K562 (cell line): ENCODE data around the gene IMP4. TPM values are rescaled to one million over a fixed set of nuclear protein-coding genes. Genes with fewer than 3 reads are reported as not detected.

Experiments used
- ATAC-seq: fragments of 200-7000 bp; cut with Tn5 transposase; 3 replicates; pipeline ENCODE4 v1.9.1; 2020; ENCODE audit warnings: moderate library complexity
- BruUV-seq: library from RNA; stranded (reverse); fragments of 400-500 nt; replicated peaks from 2 replicates; lab custom pipeline; 2021; lab: Mats Ljungman, UMichigan
- CTCF ChIA-PET: fragments of 300-600 bp; formaldehyde crosslinking; extraction: SDS; loops from one replicate; lab custom pipeline; 2021; ENCODE audit warnings: low intra/inter-chr PET ratio; lab: Yijun Ruan, JAX
- POLR2A ChIA-PET: fragments of 300-600, 350-650 bp; sonication (Branson Sonifier 250); formaldehyde crosslinking; extraction: SDS; loops from one replicate; lab custom pipeline; 2021; ENCODE audit warnings: antibody characterized with exemption, inconsistent platforms; lab: Yijun Ruan, JAX
- DNase-seq, 4 experiments: peaks; one replicate each; pipeline versions ENCODE4 v3.0.0 to v3.0.0-alpha.2; 2011 to 2018; ENCODE audit warnings: low spot score in 3 of 4, mixed read lengths in 3 of 4; ENCODE audit errors: extremely low read depth in 1 of 4
- FAIRE-seq: peaks from 2 replicates; lab custom pipeline; 2011; peaks lifted over from hg19 to GRCh38; lab: Jason Lieb, UNC
- H2AFZ ChIP-seq: 2 replicates; pipeline ENCODE4 v1.6.0; 2011; ENCODE audit warnings: low read depth, low read length, control low read depth, inconsistent platforms
- H3K27ac ChIP-seq: fragments of 200-600 bp; 3 replicates; pipeline ENCODE4 v1.8.0; 2011; ENCODE audit warnings: low read depth, mild to moderate bottlenecking, control low read depth, inconsistent platforms, low read length, moderate library complexity, mixed read lengths; ENCODE audit errors: extremely low read depth
- H3K27me3 ChIP-seq, 2 experiments: fragments of 300-600 bp in 1 of 2; 2 replicates in 1 of 2; 3 replicates in 1 of 2; pipeline versions ENCODE4 v1.6.0 to v1.8.0; 2011; ENCODE audit warnings: inconsistent platforms in 2 of 2, low read length in 2 of 2, mild to moderate bottlenecking in 1 of 2, mixed read lengths in 1 of 2, moderate library complexity in 1 of 2; ENCODE audit not compliant: control insufficient read depth in 2 of 2, insufficient read depth in 2 of 2
- H3K36me3 ChIP-seq: fragments of 300-600 bp; 3 replicates; pipeline ENCODE4 v1.8.0; 2011; ENCODE audit warnings: mild to moderate bottlenecking, low read length, inconsistent platforms; ENCODE audit not compliant: control insufficient read depth, insufficient read depth
- H3K4me1 ChIP-seq, 2 experiments: fragments of 200-600 bp in 1 of 2; replicated peaks in 1 of 2; 2 replicates in 1 of 2; 3 replicates in 1 of 2; pipeline versions ENCODE4 v1.5.1 to v1.8.0; 2011; ENCODE audit warnings: inconsistent platforms in 2 of 2, low read length in 2 of 2, mild to moderate bottlenecking in 1 of 2, mixed read lengths in 1 of 2, moderate library complexity in 1 of 2; ENCODE audit not compliant: control insufficient read depth in 2 of 2, insufficient read depth in 2 of 2
- H3K4me2 ChIP-seq: 2 replicates; pipeline ENCODE4 v1.6.1; 2011; ENCODE audit warnings: low read length, control low read depth, inconsistent platforms, mixed read lengths; ENCODE audit not compliant: insufficient read depth
- H3K4me3 ChIP-seq: fragments of 200-600 bp; sonication (generic), shearing (Covaris generic); 2 replicates; pipeline ENCODE4 v1.5.1; 2016; ENCODE audit warnings: control low read depth, inconsistent platforms
- H3K79me2 ChIP-seq: fragments of 200-600 bp; 3 replicates; pipeline ENCODE4 v1.8.0; 2011; ENCODE audit warnings: low read length, inconsistent platforms; ENCODE audit not compliant: control insufficient read depth, insufficient read depth
- H3K9ac ChIP-seq, 2 experiments: 2 replicates each; pipeline versions ENCODE4 v1.6.0 to v1.6.1; 2011; ENCODE audit warnings: low read depth in 2 of 2, low read length in 2 of 2, control low read depth in 1 of 2, inconsistent platforms in 1 of 2, mild to moderate bottlenecking in 1 of 2, mixed read lengths in 1 of 2; ENCODE audit not compliant: insufficient read depth in 1 of 2
- H3K9me1 ChIP-seq: one replicate; pipeline ENCODE4 v1.6.0; 2011; ENCODE audit warnings: inconsistent platforms, mild to moderate bottlenecking, low read length, moderate library complexity; ENCODE audit not compliant: control insufficient read depth, insufficient read depth
- H3K9me3 ChIP-seq: replicated peaks from 2 replicates; pipeline ENCODE4 v1.5.1; 2011; ENCODE audit warnings: low read depth, low read length, inconsistent platforms; ENCODE audit not compliant: control insufficient read depth, insufficient read depth
- H4K20me1 ChIP-seq: replicated peaks from 2 replicates; pipeline ENCODE4 v1.6.1; 2011; ENCODE audit warnings: low read length, inconsistent platforms, mixed read lengths; ENCODE audit not compliant: control insufficient read depth, insufficient read depth
- CBX1 ChIP-seq: sonication (generic); IDR thresholded peaks from 2 replicates; pipeline ENCODE4 v1.6.1; 2016; ENCODE audit warnings: antibody characterized with exemption, low read depth, mild to moderate bottlenecking
- CHD4 ChIP-seq: fragments of 200-600 bp; sonication (generic); IDR thresholded peaks from 3 replicates; pipeline ENCODE4 v1.6.1; 2012; ENCODE audit warnings: low read depth, mild to moderate bottlenecking, mixed read lengths, low read length, inconsistent platforms; ENCODE audit not compliant: insufficient read depth, insufficient replicate concordance, poor library complexity, severe bottlenecking
- E2F6 ChIP-seq, 2 experiments: IDR thresholded peaks; 2 replicates each; pipeline ENCODE4 v1.6.1; 2011; ENCODE audit warnings: borderline replicate concordance in 1 of 2, control low read depth in 1 of 2, low read depth in 1 of 2, low read length in 1 of 2, mild to moderate bottlenecking in 1 of 2, mixed read lengths in 1 of 2, moderate library complexity in 1 of 2; ENCODE audit not compliant: insufficient read depth in 1 of 2, insufficient read length in 1 of 2, poor library complexity in 1 of 2, severe bottlenecking in 1 of 2; ENCODE audit errors: extremely low read depth in 1 of 2
- NR2C1 ChIP-seq, 2 experiments: fragments of 450-650 bp; IDR thresholded peaks; 2 replicates each; pipeline ENCODE4 v1.6.1; 2017; ENCODE audit warnings: mild to moderate bottlenecking in 2 of 2, antibody characterized with exemption in 1 of 2, inconsistent platforms in 1 of 2, missing compliant biosample characterization in 1 of 2, missing genetic modification characterization in 1 of 2
- PCBP2 ChIP-seq: fragments of 200-400 bp; formaldehyde crosslinking; IDR thresholded peaks from 2 replicates; pipeline ENCODE4 v1.6.1; 2018; ENCODE audit warnings: low read length, low read depth, mild to moderate bottlenecking, moderate library complexity; ENCODE audit not compliant: poor library complexity, severe bottlenecking
- POLR2G ChIP-seq: fragments of 200-400 bp; formaldehyde crosslinking; IDR thresholded peaks from 2 replicates; pipeline ENCODE4 v1.6.1; 2017; ENCODE audit warnings: low read depth, mild to moderate bottlenecking, antibody characterized with exemption, low read length, moderate library complexity
- ZNF253 ChIP-seq: fragments of 250-450 bp; sonication (Bioruptor Pico); conservative IDR thresholded peaks from 2 replicates; pipeline ENCODE4 v1.6.1; 2021; ENCODE audit warnings: mild to moderate bottlenecking
- WGBS: fragments of 100-300 bp; shearing (Covaris generic); methylation state at CpG from one replicate; pipeline ENCODE4 v1.1.6; 2016; ENCODE audit warnings: low coverage, mixed read lengths; ENCODE audit not compliant: insufficient coverage; ENCODE audit errors: missing lambda C conversion rate; 5-methylcytosine and 5-hydroxymethylcytosine counted together
- in situ Hi-C: fragments of 300-500 bp; cut with MboI; formaldehyde crosslinking; loops from 4 replicates; pipeline ENCODE4 v1.15.0; 2018; ENCODE audit warnings: inconsistent platforms, mixed read lengths
- intact Hi-C: fragments of 100-400 bp; cut with micrococcal nuclease; formaldehyde crosslinking; loops from 2 replicates; pipeline ENCODE4 v1.14.2; 2022
- polyA plus RNA-seq, 8 experiments: library from polyadenylated mRNA; depleted of rRNA in 4 of 8; stranded (reverse) in 5 of 8; unstranded in 3 of 8; fragments of >200 nt; fragmentation: Nextera tagmentation in 2 of 8; fragmentation: Illumina TruSeq in 1 of 8; extraction: Ambion mirVana in 2 of 8; extraction: Trizol in 1 of 8; gene quantifications; 2 replicates each; pipeline versions ENCODE4 v1.2.1 to v1.2.3, GENCODE V29; 2011 to 2014; ENCODE audit warnings: inconsistent platforms in 1 of 8, missing spikeins in 1 of 8
- total RNA-seq, 7 experiments: library from RNA; depleted of rRNA in 6 of 7; stranded (reverse); fragments of >200 nt in 6 of 7; fragmentation: Illumina TruSeq in 2 of 7; extraction: Trizol in 2 of 7; gene quantifications; 2 replicates each; pipeline versions ENCODE4 v1.2.1 to v1.2.3, GENCODE V29; 2011 to 2021; ENCODE audit warnings: low replicate concordance in 1 of 7

Gene IMP4
- total and polyA plus RNA-seq, 9 of the 15 experiments (the other 6 are each of a cell fraction or from before 2014, with no cell fraction given), result 35.4 to 209 (median 100.0) TPM

GRCh38 chr2:130358420-130359350 is 16.0 kb downstream of the IMP4 start:
- H3K36me3 ChIP-seq, result peaks cover 4% of the 10 kb centered on the region; the same call in 1 of the 3 replicates
- DNase-seq (no peak), FAIRE-seq (no peak), ATAC-seq (no peak)
- H3K79me2 ChIP-seq, result peaks cover 19% of the 10 kb centered on the region
- no peak overlapping the region for H3K27ac ChIP-seq
- peaks cover 5 to 36% of the 10 kb centered on the region in 2 experiments; a peak in 4 of 5 replicates for H3K4me1 ChIP-seq
- H3K27me3 ChIP-seq, result no peaks in the 10 kb centered on the region
- no peaks in the 10 kb centered on the region for H3K9me3 ChIP-seq
- H3K9ac ChIP-seq, result peak overlapping the region in 1 of 2 experiments; percentile 63; a peak in 2 of 4 replicates
- no peaks in the 10 kb centered on the region for H3K9me1 ChIP-seq
- ChIA-PET POLR2A (no interaction called here), CTCF (no interaction called here)
- in situ Hi-C loops, result no loop called here
- 0 out of 2 replicates have a peak, but pooled peaks have one; percentile 15 for TF ChIP-seq POLR2G
- no peak for TF ChIP-seq CBX1
- TF ChIP-seq ZNF253 (CRISPR knock-in tag), result no peak
- no peak for TF ChIP-seq PCBP2
- TF ChIP-seq E2F6 (IDR thresholded peaks at IDR 0.05; ENCODE audit: borderline replicate concordance in 1 of 2, extremely low read depth in 1 of 2, insufficient read depth in 1 of 2, insufficient read length in 1 of 2, low read depth in 1 of 2, low read length in 1 of 2, poor library complexity in 1 of 2, severe bottlenecking in 1 of 2), result peak in 1 of 2 experiments; percentile 30
- peak; percentile 52 for TF ChIP-seq NR2C1 (IDR thresholded peaks at IDR 0.05)
- no peak for TF ChIP-seq NR2C1 (tag; IDR thresholded peaks at IDR 0.05)
- no peak for TF ChIP-seq CHD4
- no peak overlapping the region for H3K4me2 ChIP-seq
- no peak overlapping the region for H2AFZ ChIP-seq
- H4K20me1 ChIP-seq, result no peaks in the 10 kb centered on the region
- no peak overlapping the region for H3K4me3 ChIP-seq
- intact Hi-C loops, result no loop called here
- no TSS peak for BruUV-seq
- 84% methylated on average over 32 of the region's 33 CpGs for WGBS
